Body of pancreas (tissue), 4 donors: ENCODE data around the gene ZNF575.

Experiments used
- POLR2A ChIP-seq, 3 donors: fragments of 450-650 bp; IDR thresholded peaks; one replicate each; pipeline ENCODE4 v1.6.1; 2016; ENCODE audit warnings: antibody characterized with exemption in 3 of 3, mild to moderate bottlenecking in 2 of 3
- TF ChIP-seq, protein P1 (sequence below), 7 experiments: fragments of 450-650 bp in 4 of 7; fragments of 200-600 bp in 3 of 7; sonication (generic) in 3 of 7; IDR thresholded peaks; one replicate each; pipeline ENCODE4 v1.5.1; 2016 to 2019; ENCODE audit warnings: antibody characterized with exemption in 7 of 7

- TF ChIP-seq POLR2A (IDR thresholded peaks at IDR 0.05) = no peak
- TF ChIP-seq, protein P1, sequence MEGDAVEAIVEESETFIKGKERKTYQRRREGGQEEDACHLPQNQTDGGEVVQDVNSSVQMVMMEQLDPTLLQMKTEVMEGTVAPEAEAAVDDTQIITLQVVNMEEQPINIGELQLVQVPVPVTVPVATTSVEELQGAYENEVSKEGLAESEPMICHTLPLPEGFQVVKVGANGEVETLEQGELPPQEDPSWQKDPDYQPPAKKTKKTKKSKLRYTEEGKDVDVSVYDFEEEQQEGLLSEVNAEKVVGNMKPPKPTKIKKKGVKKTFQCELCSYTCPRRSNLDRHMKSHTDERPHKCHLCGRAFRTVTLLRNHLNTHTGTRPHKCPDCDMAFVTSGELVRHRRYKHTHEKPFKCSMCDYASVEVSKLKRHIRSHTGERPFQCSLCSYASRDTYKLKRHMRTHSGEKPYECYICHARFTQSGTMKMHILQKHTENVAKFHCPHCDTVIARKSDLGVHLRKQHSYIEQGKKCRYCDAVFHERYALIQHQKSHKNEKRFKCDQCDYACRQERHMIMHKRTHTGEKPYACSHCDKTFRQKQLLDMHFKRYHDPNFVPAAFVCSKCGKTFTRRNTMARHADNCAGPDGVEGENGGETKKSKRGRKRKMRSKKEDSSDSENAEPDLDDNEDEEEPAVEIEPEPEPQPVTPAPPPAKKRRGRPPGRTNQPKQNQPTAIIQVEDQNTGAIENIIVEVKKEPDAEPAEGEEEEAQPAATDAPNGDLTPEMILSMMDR (IDR thresholded peaks at IDR 0.05) = no peak
These were observed 4.9 kb upstream of the ZNF575 start for GRCh38 chr19:43527860-43528622.
